CD1c-positive myeloid dendritic cell (primary cell): ENCODE data around the gene ZNF287.
"Not testable (repeated sequence)": the region's sequence is repeated elsewhere in the genome, so short reads cannot be mapped to it uniquely, and the experiment has no call there.

Experiments used
- DNase-seq: peaks from one replicate; pipeline ENCODE4 v3.0.0-alpha.2; 2016; ENCODE audit errors: extremely low spot score

Gene ZNF287

GRCh38 chr17:16568541-16569357 is at the start of gene ZNF287:
Gene ZNF287 (minus strand): TSS chr17:16569204. CDS start chr17:16567731, 1,473 bp downstream.
- DNase-seq = peak; percentile 90

- no peak for DNase-seq
Measured at GRCh38 chr17:16617481-16618060, 48.6 kb upstream of the ZNF287 start.

GRCh38 chr17:16599537-16599936 is 30.5 kb upstream of the ZNF287 start:
- no peak for DNase-seq

GRCh38 chr17:16593356-16594102 is 24.5 kb upstream of the ZNF287 start:
- no peak for DNase-seq

GRCh38 chr17:16589097-16589969 is 20.3 kb upstream of the ZNF287 start:
- peak; percentile 96 for DNase-seq

- DNase-seq = peak; percentile 6
Measured at GRCh38 chr17:16585796-16586195, 16.8 kb upstream of the ZNF287 start.

GRCh38 chr17:16584273-16584995 is 15.4 kb upstream of the ZNF287 start:
- peak; percentile 96 for DNase-seq

GRCh38 chr17:16583781-16584180 is 14.8 kb upstream of the ZNF287 start:
- no peak for DNase-seq

- no peak for DNase-seq
Measured at GRCh38 chr17:16573466-16573865, 4.5 kb upstream of the ZNF287 start.

- DNase-seq = no peak
Measured at GRCh38 chr17:16569358-16569712, 331 bp upstream of the ZNF287 start.

- no peak for DNase-seq
Measured at GRCh38 chr17:16552637-16553045, 16.4 kb downstream of the ZNF287 start.

GRCh38 chr17:16551878-16552636 is 16.9 kb downstream of the ZNF287 start:
- DNase-seq = no peak

GRCh38 chr17:16537130-16537458 is 31.9 kb downstream of the ZNF287 start:
- no peak for DNase-seq

GRCh38 chr17:16534236-16534635 is 34.8 kb downstream of the ZNF287 start:
- DNase-seq = no peak

- DNase-seq = no peak
Measured at GRCh38 chr17:16529906-16530305, 39.1 kb downstream of the ZNF287 start.

GRCh38 chr17:16527298-16527697 is 41.7 kb downstream of the ZNF287 start:
- DNase-seq = no peak

GRCh38 chr17:16525556-16525955 is 43.4 kb downstream of the ZNF287 start:
- not testable (repeated sequence) for DNase-seq

- peak; percentile 87 for DNase-seq
Measured at GRCh38 chr17:16521070-16521727, 47.8 kb downstream of the ZNF287 start.

- no peak for DNase-seq
Measured at GRCh38 chr17:16519021-16519420, 50.0 kb downstream of the ZNF287 start.

GRCh38 chr17:16517477-16517876 is 51.5 kb downstream of the ZNF287 start:
- no peak for DNase-seq
